Measurements from ENCODE around the gene LACRT. TPM values are rescaled to one million over a fixed set of nuclear protein-coding genes. Genes with fewer than 3 reads are reported as not detected.

LACRT gene
- total and polyA plus RNA-seq, 2 of the 13 experiments (the other 11 are each of a cell fraction or from before 2014, with no cell fraction given) = not detected

GRCh38 chr12:54603872-54604271, 30.8 kb downstream of the LACRT start (continued):
- TF ChIP-seq ZXDC (CRISPR knock-in tag; IDR thresholded peaks at IDR 0.05) = no peak
- TF ChIP-seq GTF2F1 (IDR thresholded peaks at IDR 0.05; ENCODE audit: low read length) = no peak
- no peak for TF ChIP-seq DMAP1 (CRISPR knock-in tag; IDR thresholded peaks at IDR 0.05)
- TF ChIP-seq ZHX1 (CRISPR knock-in tag; IDR thresholded peaks at IDR 0.05; ENCODE audit: low read depth) = no peak

GRCh38 chr12:54603173-54603814, 31.4 kb downstream of the LACRT start:
- Histone ChIP-seq H3K4me2 (ENCODE audit: low read depth, low read length) (no peak overlapping the region), H3K79me2 (ENCODE audit: insufficient read depth, low read length) (no peaks in the 10 kb centered on the region), H3K4me1 (ENCODE audit: insufficient read depth, low read length) (no peaks in the 10 kb centered on the region), H3K9ac (ENCODE audit: insufficient read depth, low read depth, low read length) (no peak overlapping the region), H3K9me3 (ENCODE audit: low read length) (no peaks in the 10 kb centered on the region), H3K4me3 (replicated peaks in 1 of 3; ENCODE audit: insufficient read depth in 1 of 3, low read depth in 2 of 3, low read length in 3 of 3) (no peak overlapping the region), H4K20me1 (ENCODE audit: insufficient read depth, low read length) (no peaks in the 10 kb centered on the region), H3K27ac (ENCODE audit: extremely low read length, insufficient read depth, low read length) (no peak overlapping the region), H3K27me3 (ENCODE audit: control insufficient read depth in 1 of 2, insufficient read depth in 2 of 2, low read length in 2 of 2) (peaks cover 0 to 12% of the 10 kb centered on the region in 2 experiments; a peak in 1 of 5 replicates), H3K36me3 (replicated peaks in 1 of 2; ENCODE audit: control insufficient read depth in 1 of 2, insufficient read depth in 2 of 2, low read length in 2 of 2) (no peaks in the 10 kb centered on the region), H2AFZ (ENCODE audit: low read length) (no peak overlapping the region)
- no TSS peak for BruUV-seq (replicated peaks)
- DNase-seq (ENCODE audit: low spot score) (peak; percentile 67), ATAC-seq (peak; percentile 90), FAIRE-seq (peak; percentile 72)
- intact Hi-C loops (cut with micrococcal nuclease; ENCODE audit: unreplicated experiment) = no loop called here
- CTCF ChIA-PET (ENCODE audit: low intra/inter-chr PET ratio, low total read pairs) = interaction anchor here (1.2 kb wide), 1 partner anchor 24 kb away, joined by 3 read pairs; no protein-coding TSS in a partner anchor
- in situ Hi-C loops (cut with HindIII; ENCODE audit: extremely low pct_ligation_motif_present, low pct_unique_long_range_greater_than_20kb) = no loop called here
- 15% methylated on average over 7 of the region's 8 CpGs for WGBS (ENCODE audit: low lambda C conversion rate)
- POLR2A ChIA-PET = no interaction called here
- TF ChIP-seq GABPA (IDR thresholded peaks at IDR 0.05; ENCODE audit: low read depth, low read length) = no peak
- peak; percentile 37; the same call in 1 of the 2 replicates for TF ChIP-seq GABPA (CRISPR knock-in tag; IDR thresholded peaks at IDR 0.05; ENCODE audit: low read depth)
- TF ChIP-seq SOX13 (IDR thresholded peaks at IDR 0.05) = no peak
- no peak for TF ChIP-seq SOX13 (CRISPR knock-in tag; conservative IDR thresholded peaks at IDR 0.05 in 1 of 2, IDR thresholded peaks at IDR 0.05 in 1 of 2)
- peak; percentile 63 for TF ChIP-seq CTCF (CRISPR knock-in tag; IDR thresholded peaks at IDR 0.05)
- TF ChIP-seq TEAD2 (CRISPR knock-in tag; IDR thresholded peaks at IDR 0.05) = no peak
- peak; percentile 12; the same call in 1 of the 2 replicates for TF ChIP-seq STAG1 (CRISPR knock-in tag; IDR thresholded peaks at IDR 0.05)
- TF ChIP-seq ZNF644 (CRISPR knock-in tag; IDR thresholded peaks at IDR 0.05; ENCODE audit: low read depth) = 0 out of 2 replicates have a peak, but pooled peaks have one; percentile 16
- TF ChIP-seq GABPB1 (CRISPR knock-in tag; IDR thresholded peaks at IDR 0.05) = peak; percentile 38; the same call in 1 of the 2 replicates
